T47D (cell line): ENCODE data around the gene SNUPN.

Experiments used
- DNase-seq, 2 experiments: peaks; one replicate each; pipeline versions ENCODE4 v3.0.0 to v3.0.0-alpha.2; 2011 to 2012; ENCODE audit warnings: low read depth in 1 of 2, low spot score in 1 of 2
- JUND ChIP-seq: IDR thresholded peaks from 2 replicates; pipeline ENCODE4 v1.6.1; 2012; ENCODE audit warnings: low read depth
- in situ Hi-C: cut with HindIII; loops from 2 replicates; pipeline ENCODE4 v1.10.0; 2016; ENCODE audit warnings: low sequenced_read_pairs, low pct_unique_long_range_greater_than_20kb

The SNUPN gene

GRCh38 chr15:75625542-75626347 lies at the start of gene SNUPN:
Gene SNUPN (minus strand): TSS chr15:75625725. CDS start chr15:75621051, 4,674 bp downstream.
- peak; percentile 90 to 95 for DNase-seq
- no peak for TF ChIP-seq JUND
- in situ Hi-C loops, result no loop called here

- TF ChIP-seq JUND, result no peak
- in situ Hi-C loops, result no loop called here
- no peak for DNase-seq
Observed at GRCh38 chr15:75674366-75674765, 48.8 kb upstream of the SNUPN start.

GRCh38 chr15:75673426-75674235 lies 48.1 kb upstream of the SNUPN start:
- no peak for TF ChIP-seq JUND
- in situ Hi-C loops, result no loop called here
- no peak for DNase-seq

- no peak for TF ChIP-seq JUND
- DNase-seq, result no peak
- in situ Hi-C loops, result no loop called here
Observed at GRCh38 chr15:75672646-75673425, 47.3 kb upstream of the SNUPN start.

GRCh38 chr15:75671730-75672602 lies 46.4 kb upstream of the SNUPN start:
- DNase-seq, result no peak
- in situ Hi-C loops, result no loop called here
- no peak for TF ChIP-seq JUND

GRCh38 chr15:75669879-75670212 lies 44.3 kb upstream of the SNUPN start:
- no peak for TF ChIP-seq JUND
- in situ Hi-C loops, result no loop called here
- no peak for DNase-seq

- TF ChIP-seq JUND, result no peak
- no peak for DNase-seq
- in situ Hi-C loops, result no loop called here
Observed at GRCh38 chr15:75669191-75669878, 43.8 kb upstream of the SNUPN start.

GRCh38 chr15:75666823-75667501 lies 41.4 kb upstream of the SNUPN start:
- in situ Hi-C loops, result no loop called here
- no peak for DNase-seq
- no peak for TF ChIP-seq JUND

- TF ChIP-seq JUND, result no peak
- DNase-seq, result no peak
- in situ Hi-C loops, result no loop called here
Observed at GRCh38 chr15:75663931-75664421, 38.5 kb upstream of the SNUPN start.

GRCh38 chr15:75662823-75663519 lies 37.4 kb upstream of the SNUPN start:
- DNase-seq, result no peak
- TF ChIP-seq JUND, result no peak
- in situ Hi-C loops, result no loop called here
